A673 (cell line): ENCODE results near the gene UNC13D. TPM values are rescaled to one million over a fixed set of nuclear protein-coding genes. Genes with fewer than 3 reads are reported as not detected.
A peak's percentile ranks its signal among the peaks of the same experiment; 100 is the strongest.

ENCODE experiments used
- BruUV-seq: library from RNA; stranded (reverse); fragments of 400-500 nt; replicated peaks from 2 replicates; lab custom pipeline; 2021; lab: Mats Ljungman, UMichigan
- CTCF ChIA-PET: fragments of 300-600 bp; sonication (Branson Sonifier 250); formaldehyde crosslinking; loops from one replicate; lab custom pipeline; 2022; ENCODE audit warnings: antibody characterized with exemption; lab: Charles Lee
- POLR2A ChIA-PET: fragments of 300-600 bp; sonication (Branson Sonifier 250); formaldehyde crosslinking; loops from one replicate; lab custom pipeline; 2022; ENCODE audit warnings: antibody characterized with exemption; ENCODE audit not compliant: low non-redundant PET; lab: Charles Lee
- DNase-seq: peaks from one replicate; pipeline ENCODE4 v3.0.0-alpha.2; 2015; ENCODE audit warnings: low spot score
- H3K27ac ChIP-seq: fragments of 200-600 bp; sonication (generic); 2 replicates; pipeline ENCODE4 v1.5.1; 2016; ENCODE audit warnings: mixed run types, low read depth, mild to moderate bottlenecking, mixed read lengths, antibody characterized with exemption, low read length; ENCODE audit not compliant: poor library complexity, severe bottlenecking
- H3K27me3 ChIP-seq: fragments of 200-600 bp; sonication (generic); replicated peaks from 2 replicates; pipeline ENCODE4 v1.6.1; 2017; ENCODE audit warnings: mixed run types, low read depth, mild to moderate bottlenecking, mixed read lengths, antibody characterized with exemption, low read length; ENCODE audit not compliant: insufficient read depth, poor library complexity
- H3K36me3 ChIP-seq: fragments of 200-600 bp; sonication (generic); 2 replicates; pipeline ENCODE4 v1.6.1; 2016; ENCODE audit warnings: mixed run types, mild to moderate bottlenecking, mixed read lengths, antibody characterized with exemption, low read length; ENCODE audit not compliant: insufficient read depth, poor library complexity, severe bottlenecking
- H3K4me1 ChIP-seq: fragments of 200-600 bp; sonication (generic); 2 replicates; pipeline ENCODE4 v1.6.1; 2017; ENCODE audit warnings: mixed run types, mild to moderate bottlenecking, mixed read lengths, antibody characterized with exemption, low read length; ENCODE audit not compliant: insufficient read depth, poor library complexity, severe bottlenecking
- H3K4me3 ChIP-seq: fragments of 200-600 bp; sonication (generic); 2 replicates; pipeline ENCODE4 v1.5.1; 2016; ENCODE audit warnings: low read depth, mixed run types, mild to moderate bottlenecking, mixed read lengths, low read length; ENCODE audit not compliant: poor library complexity, severe bottlenecking
- H3K9me3 ChIP-seq: fragments of 200-600 bp; sonication (generic); 2 replicates; pipeline ENCODE4 v1.6.1; 2016; ENCODE audit warnings: mixed run types, low read depth, mild to moderate bottlenecking, mixed read lengths, antibody characterized with exemption, low read length; ENCODE audit not compliant: poor library complexity, severe bottlenecking
- CTCF ChIP-seq: fragments of 300-800, 200-600 bp; sonication (generic); conservative IDR thresholded peaks from 2 replicates; pipeline ENCODE4 v1.5.1; 2017; ENCODE audit warnings: low read depth, mild to moderate bottlenecking, antibody characterized with exemption, low read length, moderate library complexity, mixed read lengths
- EZH2 ChIP-seq: fragments of 200-600 bp; sonication (generic); IDR thresholded peaks from 2 replicates; pipeline ENCODE4 v1.6.1; 2017; ENCODE audit warnings: borderline replicate concordance, low read depth, mild to moderate bottlenecking, mixed read lengths, antibody characterized with exemption, low read length; ENCODE audit not compliant: poor library complexity, severe bottlenecking
- intact Hi-C: fragments of 100-400 bp; cut with micrococcal nuclease; formaldehyde crosslinking; loops from one replicate; pipeline ENCODE4 v1.10.0; 2022; ENCODE audit not compliant: unreplicated experiment
- total RNA-seq: library from RNA; stranded (reverse); gene quantifications from 2 replicates; pipeline ENCODE4 v1.2.3, GENCODE V29; 2021

The UNC13D gene
- total RNA-seq, 1 experiment from 2014 or later = 0.37 TPM

DNA sequence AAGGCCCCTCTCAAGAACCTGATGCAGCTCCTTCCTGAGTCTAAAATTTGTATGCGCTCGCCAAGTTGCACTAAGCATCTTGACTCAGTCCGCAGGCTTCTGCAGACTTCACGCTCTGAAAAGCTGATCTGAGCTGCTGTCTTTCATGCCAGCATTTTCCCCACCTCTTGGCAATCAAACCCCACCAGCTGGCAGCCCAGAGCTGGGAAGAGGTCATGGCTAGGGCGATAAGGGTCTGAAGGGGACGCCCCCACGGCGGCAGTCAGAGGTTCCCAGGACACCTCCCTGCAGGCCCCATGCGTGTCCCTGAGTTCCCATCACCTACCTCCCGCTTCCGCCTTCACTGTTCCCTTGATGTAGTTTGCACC lies 5.1 kb upstream of the UNC13D start:
- no peak for DNase-seq
- TF ChIP-seq EZH2 = no peak
- no peak for TF ChIP-seq CTCF
- peaks cover 4% of the 10 kb centered on the region for H3K4me1 ChIP-seq
- no peaks in the 10 kb centered on the region for H3K9me3 ChIP-seq
- H3K4me3 ChIP-seq = no peak overlapping the region
- ChIA-PET POLR2A (no interaction called here), CTCF (no interaction called here)
- BruUV-seq = no TSS peak
- no peak overlapping the region for H3K27ac ChIP-seq
- peaks cover 44% of the 10 kb centered on the region for H3K36me3 ChIP-seq
- no peaks in the 10 kb centered on the region for H3K27me3 ChIP-seq
- intact Hi-C loops = no loop called here

- H3K4me3 ChIP-seq = no peak overlapping the region
- H3K36me3 ChIP-seq = peaks cover 44% of the 10 kb centered on the region
- ChIA-PET CTCF (interaction anchor here (0.7 to 1.0 kb wide), 3 partner anchors 48 to 431 kb away, joined by 4 to 5 read pairs (median 4); partner anchors contain the start of gene TRIM65), POLR2A (no interaction called here)
- no TSS peak for BruUV-seq
- peak; percentile 53 for DNase-seq
- H3K27ac ChIP-seq = no peak overlapping the region
- TF ChIP-seq CTCF (peak; percentile 88), EZH2 (no peak)
- H3K4me1 ChIP-seq = no peaks in the 10 kb centered on the region
- no peaks in the 10 kb centered on the region for H3K9me3 ChIP-seq
- no peaks in the 10 kb centered on the region for H3K27me3 ChIP-seq
- intact Hi-C loops = no loop called here
Observed at GRCh38 chr17:75848523-75849278, 4.5 kb upstream of the UNC13D start.

- Histone ChIP-seq H3K27me3 (no peaks in the 10 kb centered on the region), H3K4me3 (no peak overlapping the region), H3K36me3 (peaks cover 44% of the 10 kb centered on the region), H3K27ac (no peak overlapping the region), H3K9me3 (no peaks in the 10 kb centered on the region), H3K4me1 (no peaks in the 10 kb centered on the region)
- CTCF ChIA-PET = interaction anchor here (0.6 to 1.0 kb wide), 4 partner anchors 49 to 432 kb away, joined by 3 to 5 read pairs (median 4); partner anchors contain the start of gene TRIM65
- TF ChIP-seq EZH2 (no peak), CTCF (no peak)
- DNase-seq = no peak
- no TSS peak for BruUV-seq
- intact Hi-C loops = no loop called here
- POLR2A ChIA-PET = no interaction called here
Observed at GRCh38 chr17:75847614-75848522, 3.7 kb upstream of the UNC13D start.
